Loucy (cell line): ENCODE results near the gene GABRG3.

Experiments
- EZH2phosphoT487 ChIP-seq: fragments of 200-600 bp; IDR thresholded peaks from 2 replicates; pipeline ENCODE4 v1.6.1; 2018; ENCODE audit warnings: antibody characterized with exemption, mild to moderate bottlenecking, moderate library complexity, borderline replicate concordance
- TF ChIP-seq, protein P1 (sequence below): fragments of 200-600 bp; sonication (generic); conservative IDR thresholded peaks from 2 replicates; pipeline ENCODE4 v1.5.1; 2014; ENCODE audit warnings: mild to moderate bottlenecking, antibody characterized with exemption, low read length

DNA sequence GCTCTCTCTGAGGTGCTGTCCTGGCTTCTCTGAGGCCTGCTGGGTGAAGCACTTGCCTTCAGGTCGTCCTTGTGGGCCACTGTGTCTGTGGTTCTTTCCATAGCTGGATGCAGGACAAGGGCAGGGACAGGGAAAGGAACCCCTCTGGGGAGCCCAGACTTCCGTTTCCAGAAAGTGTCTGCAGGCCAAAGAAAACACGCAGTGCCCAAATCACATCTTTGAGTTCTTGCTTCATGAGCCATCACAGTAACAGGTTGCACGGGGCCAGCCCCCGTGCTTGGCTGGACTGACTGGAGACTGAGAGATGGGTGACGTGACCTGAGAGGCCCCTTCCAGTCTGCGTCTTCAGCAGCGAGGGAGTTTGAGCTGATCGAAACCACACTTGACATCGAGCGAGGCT is 115.8 kb downstream of the GABRG3 start:
- TF ChIP-seq, protein P1, sequence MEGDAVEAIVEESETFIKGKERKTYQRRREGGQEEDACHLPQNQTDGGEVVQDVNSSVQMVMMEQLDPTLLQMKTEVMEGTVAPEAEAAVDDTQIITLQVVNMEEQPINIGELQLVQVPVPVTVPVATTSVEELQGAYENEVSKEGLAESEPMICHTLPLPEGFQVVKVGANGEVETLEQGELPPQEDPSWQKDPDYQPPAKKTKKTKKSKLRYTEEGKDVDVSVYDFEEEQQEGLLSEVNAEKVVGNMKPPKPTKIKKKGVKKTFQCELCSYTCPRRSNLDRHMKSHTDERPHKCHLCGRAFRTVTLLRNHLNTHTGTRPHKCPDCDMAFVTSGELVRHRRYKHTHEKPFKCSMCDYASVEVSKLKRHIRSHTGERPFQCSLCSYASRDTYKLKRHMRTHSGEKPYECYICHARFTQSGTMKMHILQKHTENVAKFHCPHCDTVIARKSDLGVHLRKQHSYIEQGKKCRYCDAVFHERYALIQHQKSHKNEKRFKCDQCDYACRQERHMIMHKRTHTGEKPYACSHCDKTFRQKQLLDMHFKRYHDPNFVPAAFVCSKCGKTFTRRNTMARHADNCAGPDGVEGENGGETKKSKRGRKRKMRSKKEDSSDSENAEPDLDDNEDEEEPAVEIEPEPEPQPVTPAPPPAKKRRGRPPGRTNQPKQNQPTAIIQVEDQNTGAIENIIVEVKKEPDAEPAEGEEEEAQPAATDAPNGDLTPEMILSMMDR = no peak
- no peak for TF ChIP-seq EZH2phosphoT487
